K562 (cell line): ENCODE measurements around the gene MPPED1. TPM values are rescaled to one million over a fixed set of nuclear protein-coding genes. Genes with fewer than 3 reads are reported as not detected.

ENCODE experiments used
- ATAC-seq: fragments of 200-7000 bp; cut with Tn5 transposase; 3 replicates; pipeline ENCODE4 v1.9.1; 2020; ENCODE audit warnings: moderate library complexity
- BruUV-seq: library from RNA; stranded (reverse); fragments of 400-500 nt; replicated peaks from 2 replicates; lab custom pipeline; 2021; lab: Mats Ljungman, UMichigan
- CTCF ChIA-PET: fragments of 300-600 bp; formaldehyde crosslinking; extraction: SDS; loops from one replicate; lab custom pipeline; 2021; ENCODE audit warnings: low intra/inter-chr PET ratio; lab: Yijun Ruan, JAX
- POLR2A ChIA-PET: fragments of 300-600, 350-650 bp; sonication (Branson Sonifier 250); formaldehyde crosslinking; extraction: SDS; loops from one replicate; lab custom pipeline; 2021; ENCODE audit warnings: antibody characterized with exemption, inconsistent platforms; lab: Yijun Ruan, JAX
- DNase-seq, 4 experiments: peaks; one replicate each; pipeline versions ENCODE4 v3.0.0 to v3.0.0-alpha.2; 2011 to 2018; ENCODE audit warnings: low spot score in 3 of 4, mixed read lengths in 3 of 4; ENCODE audit errors: extremely low read depth in 1 of 4
- FAIRE-seq: peaks from 2 replicates; lab custom pipeline; 2011; peaks lifted over from hg19 to GRCh38; lab: Jason Lieb, UNC
- H2AFZ ChIP-seq: 2 replicates; pipeline ENCODE4 v1.6.0; 2011; ENCODE audit warnings: low read depth, low read length, control low read depth, inconsistent platforms
- H3K27ac ChIP-seq: fragments of 200-600 bp; 3 replicates; pipeline ENCODE4 v1.8.0; 2011; ENCODE audit warnings: low read depth, mild to moderate bottlenecking, control low read depth, inconsistent platforms, low read length, moderate library complexity, mixed read lengths; ENCODE audit errors: extremely low read depth
- H3K27me3 ChIP-seq, 2 experiments: fragments of 300-600 bp in 1 of 2; 2 replicates in 1 of 2; 3 replicates in 1 of 2; pipeline versions ENCODE4 v1.6.0 to v1.8.0; 2011; ENCODE audit warnings: inconsistent platforms in 2 of 2, low read length in 2 of 2, mild to moderate bottlenecking in 1 of 2, mixed read lengths in 1 of 2, moderate library complexity in 1 of 2; ENCODE audit not compliant: control insufficient read depth in 2 of 2, insufficient read depth in 2 of 2
- H3K36me3 ChIP-seq: fragments of 300-600 bp; 3 replicates; pipeline ENCODE4 v1.8.0; 2011; ENCODE audit warnings: mild to moderate bottlenecking, low read length, inconsistent platforms; ENCODE audit not compliant: control insufficient read depth, insufficient read depth
- H3K4me1 ChIP-seq, 2 experiments: fragments of 200-600 bp in 1 of 2; replicated peaks in 1 of 2; 2 replicates in 1 of 2; 3 replicates in 1 of 2; pipeline versions ENCODE4 v1.5.1 to v1.8.0; 2011; ENCODE audit warnings: inconsistent platforms in 2 of 2, low read length in 2 of 2, mild to moderate bottlenecking in 1 of 2, mixed read lengths in 1 of 2, moderate library complexity in 1 of 2; ENCODE audit not compliant: control insufficient read depth in 2 of 2, insufficient read depth in 2 of 2
- H3K4me2 ChIP-seq: 2 replicates; pipeline ENCODE4 v1.6.1; 2011; ENCODE audit warnings: low read length, control low read depth, inconsistent platforms, mixed read lengths; ENCODE audit not compliant: insufficient read depth
- H3K4me3 ChIP-seq: fragments of 200-600 bp; sonication (generic), shearing (Covaris generic); 2 replicates; pipeline ENCODE4 v1.5.1; 2016; ENCODE audit warnings: control low read depth, inconsistent platforms
- H3K79me2 ChIP-seq: fragments of 200-600 bp; 3 replicates; pipeline ENCODE4 v1.8.0; 2011; ENCODE audit warnings: low read length, inconsistent platforms; ENCODE audit not compliant: control insufficient read depth, insufficient read depth
- H3K9ac ChIP-seq, 2 experiments: 2 replicates each; pipeline versions ENCODE4 v1.6.0 to v1.6.1; 2011; ENCODE audit warnings: low read depth in 2 of 2, low read length in 2 of 2, control low read depth in 1 of 2, inconsistent platforms in 1 of 2, mild to moderate bottlenecking in 1 of 2, mixed read lengths in 1 of 2; ENCODE audit not compliant: insufficient read depth in 1 of 2
- H3K9me1 ChIP-seq: one replicate; pipeline ENCODE4 v1.6.0; 2011; ENCODE audit warnings: inconsistent platforms, mild to moderate bottlenecking, low read length, moderate library complexity; ENCODE audit not compliant: control insufficient read depth, insufficient read depth
- H3K9me3 ChIP-seq: replicated peaks from 2 replicates; pipeline ENCODE4 v1.5.1; 2011; ENCODE audit warnings: low read depth, low read length, inconsistent platforms; ENCODE audit not compliant: control insufficient read depth, insufficient read depth
- H4K20me1 ChIP-seq: replicated peaks from 2 replicates; pipeline ENCODE4 v1.6.1; 2011; ENCODE audit warnings: low read length, inconsistent platforms, mixed read lengths; ENCODE audit not compliant: control insufficient read depth, insufficient read depth
- BRD4 ChIP-seq: fragments of 200-600 bp; sonication (generic); IDR thresholded peaks from 2 replicates; pipeline ENCODE4 v1.6.1; 2017; ENCODE audit warnings: inconsistent platforms
- CHD2 ChIP-seq: IDR thresholded peaks from 2 replicates; pipeline ENCODE4 v1.6.1; 2011; ENCODE audit warnings: low read depth, low read length
- FOXJ2 ChIP-seq: fragments of 200-800 bp; sonication (Bioruptor generic); IDR thresholded peaks from 2 replicates; pipeline ENCODE4 v1.6.1; 2016; ENCODE audit warnings: missing genetic modification characterization, missing compliant biosample characterization
- HCFC1 ChIP-seq: IDR thresholded peaks from 2 replicates; pipeline ENCODE4 v1.6.1; 2012; ENCODE audit warnings: low read depth, low read length, improper control_type of control experiment
- KDM5B ChIP-seq: fragments of 200-600 bp; sonication (generic); IDR thresholded peaks from 2 replicates; pipeline ENCODE4 v1.6.1; 2012; ENCODE audit warnings: low read depth, mild to moderate bottlenecking, moderate library complexity, low read length, control low read depth, inconsistent platforms; ENCODE audit not compliant: insufficient replicate concordance
- KLF10 ChIP-seq: fragments of 250-450 bp; sonication (Bioruptor Pico); IDR thresholded peaks from 2 replicates; pipeline ENCODE4 v1.6.1; 2021; ENCODE audit warnings: matching md5 sums
- NFE2 ChIP-seq: IDR thresholded peaks from 2 replicates; pipeline ENCODE4 v1.6.1; 2014; ENCODE audit warnings: antibody characterized with exemption, low read depth
- RBBP5 ChIP-seq: fragments of 200-600 bp; sonication (generic); IDR thresholded peaks from 2 replicates; pipeline ENCODE4 v1.6.1; 2012; ENCODE audit warnings: borderline replicate concordance, mild to moderate bottlenecking, low read length, control low read depth, inconsistent platforms; ENCODE audit not compliant: insufficient read depth, poor library complexity, severe bottlenecking
- SMARCA5 ChIP-seq: fragments of 450-650 bp; IDR thresholded peaks from 2 replicates; pipeline ENCODE4 v1.6.1; 2016
- SP1 ChIP-seq: sonication (generic); formaldehyde crosslinking; IDR thresholded peaks from 2 replicates; pipeline ENCODE4 v1.8.1; 2022; ENCODE audit warnings: mild to moderate bottlenecking, missing genetic modification reagents
- TBP ChIP-seq: optimal IDR thresholded peaks from 2 replicates; pipeline ENCODE3; 2011; ENCODE audit warnings: low read depth, low read length, improper control_type of control experiment
- ZNF253 ChIP-seq: fragments of 250-450 bp; sonication (Bioruptor Pico); conservative IDR thresholded peaks from 2 replicates; pipeline ENCODE4 v1.6.1; 2021; ENCODE audit warnings: mild to moderate bottlenecking
- ZNF354B ChIP-seq: fragments of 250-450 bp; sonication (Bioruptor Pico); IDR thresholded peaks from 2 replicates; pipeline ENCODE4 v1.4.0; 2020
- ZNF699 ChIP-seq: fragments of 250-450 bp; sonication (Bioruptor Pico); IDR thresholded peaks from 2 replicates; pipeline ENCODE4 v1.8.0; 2021; ENCODE audit warnings: mild to moderate bottlenecking, moderate library complexity; ENCODE audit not compliant: insufficient replicate concordance
- WGBS: fragments of 100-300 bp; shearing (Covaris generic); methylation state at CpG from one replicate; pipeline ENCODE4 v1.1.6; 2016; ENCODE audit warnings: low coverage, mixed read lengths; ENCODE audit not compliant: insufficient coverage; ENCODE audit errors: missing lambda C conversion rate; 5-methylcytosine and 5-hydroxymethylcytosine counted together
- in situ Hi-C: fragments of 300-500 bp; cut with MboI; formaldehyde crosslinking; loops from 4 replicates; pipeline ENCODE4 v1.15.0; 2018; ENCODE audit warnings: inconsistent platforms, mixed read lengths
- intact Hi-C: fragments of 100-400 bp; cut with micrococcal nuclease; formaldehyde crosslinking; loops from 2 replicates; pipeline ENCODE4 v1.14.2; 2022
- polyA plus RNA-seq, 8 experiments: library from polyadenylated mRNA; depleted of rRNA in 4 of 8; stranded (reverse) in 5 of 8; unstranded in 3 of 8; fragments of >200 nt; fragmentation: Nextera tagmentation in 2 of 8; fragmentation: Illumina TruSeq in 1 of 8; extraction: Ambion mirVana in 2 of 8; extraction: Trizol in 1 of 8; gene quantifications; 2 replicates each; pipeline versions ENCODE4 v1.2.1 to v1.2.3, GENCODE V29; 2011 to 2014; ENCODE audit warnings: inconsistent platforms in 1 of 8, missing spikeins in 1 of 8
- total RNA-seq, 7 experiments: library from RNA; depleted of rRNA in 6 of 7; stranded (reverse); fragments of >200 nt in 6 of 7; fragmentation: Illumina TruSeq in 2 of 7; extraction: Trizol in 2 of 7; gene quantifications; 2 replicates each; pipeline versions ENCODE4 v1.2.1 to v1.2.3, GENCODE V29; 2011 to 2021; ENCODE audit warnings: low replicate concordance in 1 of 7
- TF ChIP-seq, protein P1 (sequence below): IDR thresholded peaks from 3 replicates; pipeline ENCODE4 v1.6.1; 2011; ENCODE audit warnings: borderline replicate concordance, mild to moderate bottlenecking, moderate library complexity; ENCODE audit not compliant: insufficient read length; ENCODE audit errors: extremely low read depth
- TF ChIP-seq, protein P2 (sequence below): sonication (generic); IDR thresholded peaks from 2 replicates; pipeline ENCODE4 v1.6.1; 2016
- TF ChIP-seq, protein P3 (sequence below): fragments of 250-450 bp; sonication (Bioruptor Pico); IDR thresholded peaks from 2 replicates; pipeline ENCODE4 v1.5.0; 2022; ENCODE audit warnings: mild to moderate bottlenecking

The MPPED1 gene
- total and polyA plus RNA-seq, 9 of the 15 experiments (the other 6 are each of a cell fraction or from before 2014, with no cell fraction given), result not detected

DNA sequence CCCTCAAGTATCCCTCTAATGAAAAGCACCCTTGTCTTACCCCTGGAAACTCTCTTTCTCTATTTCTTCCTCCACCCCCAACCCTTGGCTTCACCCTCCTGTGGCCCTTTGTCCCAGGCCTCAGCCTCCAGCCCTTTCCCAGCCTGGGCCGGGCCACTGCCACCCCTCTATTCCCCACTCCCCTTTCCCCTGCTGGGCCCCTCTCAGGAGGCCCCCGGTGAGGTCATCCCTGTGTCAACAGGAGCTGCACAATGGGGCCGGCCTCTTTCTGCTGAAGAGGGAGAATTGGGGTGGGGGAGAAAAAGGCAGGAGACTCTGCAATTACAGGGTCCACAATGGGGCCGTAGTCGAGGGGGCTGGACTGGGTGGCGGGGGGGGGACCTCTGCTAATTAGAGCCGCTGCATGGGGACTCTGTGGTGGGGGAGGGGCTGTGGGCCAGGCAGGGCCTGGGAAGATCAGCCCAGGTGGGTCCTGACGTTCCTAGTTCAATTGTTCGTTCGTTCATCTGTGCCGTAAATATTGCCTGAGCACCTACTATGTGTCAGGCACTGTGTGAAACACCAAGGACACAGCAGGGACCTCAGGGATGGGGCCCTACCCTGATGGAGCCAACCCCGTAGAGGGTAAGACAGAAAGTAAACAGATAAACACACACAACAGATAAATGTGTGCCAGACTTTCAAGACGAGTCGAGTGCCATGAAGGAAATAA lies 18.5 kb upstream of the MPPED1 start:
- FAIRE-seq (no peak), DNase-seq (no peak), ATAC-seq (no peak)
- no peak overlapping the region for H3K4me3 ChIP-seq
- peaks cover 0 to 4% of the 10 kb centered on the region in 2 experiments; a peak in 2 of 5 replicates for H3K4me1 ChIP-seq
- H3K27ac ChIP-seq, result no peak overlapping the region
- 0% methylated on average over 3 of the region's 14 CpGs for WGBS
- H4K20me1 ChIP-seq, result no peaks in the 10 kb centered on the region
- intact Hi-C loops, result no loop called here
- CTCF ChIA-PET, result no interaction called here
- H3K79me2 ChIP-seq, result no peaks in the 10 kb centered on the region
- TF ChIP-seq ZNF699 (CRISPR knock-in tag), result no peak
- TF ChIP-seq SP1 (CRISPR knock-in tag), result no peak
- no peak for TF ChIP-seq CHD2
- no peak for TF ChIP-seq NFE2
- no peak for TF ChIP-seq HCFC1
- no peak for TF ChIP-seq KLF10 (CRISPR knock-in tag)
- TF ChIP-seq TBP, result no peak
- no peak for TF ChIP-seq SMARCA5
- TF ChIP-seq, protein P1, sequence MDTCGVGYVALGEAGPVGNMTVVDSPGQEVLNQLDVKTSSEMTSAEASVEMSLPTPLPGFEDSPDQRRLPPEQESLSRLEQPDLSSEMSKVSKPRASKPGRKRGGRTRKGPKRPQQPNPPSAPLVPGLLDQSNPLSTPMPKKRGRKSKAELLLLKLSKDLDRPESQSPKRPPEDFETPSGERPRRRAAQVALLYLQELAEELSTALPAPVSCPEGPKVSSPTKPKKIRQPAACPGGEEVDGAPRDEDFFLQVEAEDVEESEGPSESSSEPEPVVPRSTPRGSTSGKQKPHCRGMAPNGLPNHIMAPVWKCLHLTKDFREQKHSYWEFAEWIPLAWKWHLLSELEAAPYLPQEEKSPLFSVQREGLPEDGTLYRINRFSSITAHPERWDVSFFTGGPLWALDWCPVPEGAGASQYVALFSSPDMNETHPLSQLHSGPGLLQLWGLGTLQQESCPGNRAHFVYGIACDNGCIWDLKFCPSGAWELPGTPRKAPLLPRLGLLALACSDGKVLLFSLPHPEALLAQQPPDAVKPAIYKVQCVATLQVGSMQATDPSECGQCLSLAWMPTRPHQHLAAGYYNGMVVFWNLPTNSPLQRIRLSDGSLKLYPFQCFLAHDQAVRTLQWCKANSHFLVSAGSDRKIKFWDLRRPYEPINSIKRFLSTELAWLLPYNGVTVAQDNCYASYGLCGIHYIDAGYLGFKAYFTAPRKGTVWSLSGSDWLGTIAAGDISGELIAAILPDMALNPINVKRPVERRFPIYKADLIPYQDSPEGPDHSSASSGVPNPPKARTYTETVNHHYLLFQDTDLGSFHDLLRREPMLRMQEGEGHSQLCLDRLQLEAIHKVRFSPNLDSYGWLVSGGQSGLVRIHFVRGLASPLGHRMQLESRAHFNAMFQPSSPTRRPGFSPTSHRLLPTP, result no peak
- no peak for TF ChIP-seq BRD4
- no peak for TF ChIP-seq ZNF253 (CRISPR knock-in tag)
- TF ChIP-seq FOXJ2 (tag), result no peak
- TF ChIP-seq RBBP5, result no peak
- TF ChIP-seq, protein P2, sequence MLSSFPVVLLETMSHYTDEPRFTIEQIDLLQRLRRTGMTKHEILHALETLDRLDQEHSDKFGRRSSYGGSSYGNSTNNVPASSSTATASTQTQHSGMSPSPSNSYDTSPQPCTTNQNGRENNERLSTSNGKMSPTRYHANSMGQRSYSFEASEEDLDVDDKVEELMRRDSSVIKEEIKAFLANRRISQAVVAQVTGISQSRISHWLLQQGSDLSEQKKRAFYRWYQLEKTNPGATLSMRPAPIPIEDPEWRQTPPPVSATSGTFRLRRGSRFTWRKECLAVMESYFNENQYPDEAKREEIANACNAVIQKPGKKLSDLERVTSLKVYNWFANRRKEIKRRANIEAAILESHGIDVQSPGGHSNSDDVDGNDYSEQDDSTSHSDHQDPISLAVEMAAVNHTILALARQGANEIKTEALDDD, result no peak
- TF ChIP-seq ZNF354B (CRISPR knock-in tag), result no peak
- TF ChIP-seq KDM5B, result no peak
- TF ChIP-seq, protein P3, sequence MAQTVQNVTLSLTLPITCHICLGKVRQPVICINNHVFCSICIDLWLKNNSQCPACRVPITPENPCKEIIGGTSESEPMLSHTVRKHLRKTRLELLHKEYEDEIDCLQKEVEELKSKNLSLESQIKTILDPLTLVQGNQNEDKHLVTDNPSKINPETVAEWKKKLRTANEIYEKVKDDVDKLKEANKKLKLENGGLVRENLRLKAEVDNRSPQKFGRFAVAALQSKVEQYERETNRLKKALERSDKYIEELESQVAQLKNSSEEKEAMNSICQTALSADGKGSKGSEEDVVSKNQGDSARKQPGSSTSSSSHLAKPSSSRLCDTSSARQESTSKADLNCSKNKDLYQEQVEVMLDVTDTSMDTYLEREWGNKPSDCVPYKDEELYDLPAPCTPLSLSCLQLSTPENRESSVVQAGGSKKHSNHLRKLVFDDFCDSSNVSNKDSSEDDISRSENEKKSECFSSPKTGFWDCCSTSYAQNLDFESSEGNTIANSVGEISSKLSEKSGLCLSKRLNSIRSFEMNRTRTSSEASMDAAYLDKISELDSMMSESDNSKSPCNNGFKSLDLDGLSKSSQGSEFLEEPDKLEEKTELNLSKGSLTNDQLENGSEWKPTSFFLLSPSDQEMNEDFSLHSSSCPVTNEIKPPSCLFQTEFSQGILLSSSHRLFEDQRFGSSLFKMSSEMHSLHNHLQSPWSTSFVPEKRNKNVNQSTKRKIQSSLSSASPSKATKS (CRISPR knock-in tag), result no peak
- TF ChIP-seq, all 486 proteins: peak for 0
- H3K9me3 ChIP-seq, result no peaks in the 10 kb centered on the region
- in situ Hi-C loops, result loop anchor here (10.0 kb wide), 1 partner anchor 1232 kb away; no protein-coding TSS in a partner anchor
- POLR2A ChIA-PET, result no interaction called here
- H3K9me1 ChIP-seq, result no peaks in the 10 kb centered on the region
- no TSS peak for BruUV-seq
- no peaks in the 10 kb centered on the region for H3K36me3 ChIP-seq
- no peak overlapping the region for H2AFZ ChIP-seq
- H3K4me2 ChIP-seq, result no peak overlapping the region
- peaks cover 0 to 4% of the 10 kb centered on the region in 2 experiments; a peak in 2 of 5 replicates for H3K27me3 ChIP-seq
- no peak overlapping the region for H3K9ac ChIP-seq
